Keratinocyte (primary cell): ENCODE measurements around the gene MRM2.

Experiments used
- EZH2 ChIP-seq: IDR thresholded peaks from one replicate; pipeline ENCODE4 v1.6.1; 2012; ENCODE audit warnings: inconsistent platforms, mild to moderate bottlenecking, low read length, moderate library complexity
- TF ChIP-seq, protein P1 (sequence below), 3 experiments: IDR thresholded peaks in 1 of 3; conservative IDR thresholded peaks in 1 of 3; optimal IDR thresholded peaks in 1 of 3; 2 replicates in 2 of 3; 3 replicates in 1 of 3; pipeline versions ENCODE3 to v1.5.1; 2011; ENCODE audit warnings: low read length in 3 of 3, mild to moderate bottlenecking in 3 of 3, moderate library complexity in 2 of 3, control low read depth in 1 of 3, inconsistent platforms in 1 of 3; ENCODE audit not compliant: insufficient read depth in 2 of 3; ENCODE audit errors: extremely low read depth in 1 of 3

DNA sequence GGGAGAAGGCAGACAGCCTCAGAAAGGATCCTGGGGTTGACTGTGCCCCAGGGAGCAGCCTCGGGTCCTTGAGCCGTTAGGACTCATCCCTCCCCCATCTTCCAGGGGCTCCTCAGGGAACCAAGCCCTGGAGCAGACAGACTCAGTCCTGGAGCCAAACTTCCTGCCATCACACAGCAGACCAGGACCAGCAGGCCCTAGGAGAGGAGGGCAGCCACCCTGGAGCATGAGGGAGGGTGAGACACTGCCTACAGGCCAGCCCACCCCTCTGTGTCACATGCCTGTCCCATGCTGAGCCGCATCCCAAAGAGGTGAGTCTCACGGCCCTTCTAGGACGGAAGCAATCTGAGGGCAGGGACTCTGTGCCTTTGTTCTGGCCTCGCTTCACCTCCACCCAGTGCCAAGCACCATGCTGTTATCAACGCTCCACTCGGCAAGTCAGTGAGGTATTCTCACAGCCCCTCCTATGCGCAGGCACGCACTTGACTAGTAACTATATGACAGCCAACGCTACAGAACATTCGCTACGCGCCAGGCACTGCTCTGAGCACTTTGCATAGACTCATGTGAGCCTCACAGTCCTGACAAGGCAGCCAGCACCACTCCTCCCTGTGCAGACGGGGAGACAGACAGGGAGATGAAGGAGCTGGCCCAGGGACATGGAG lies 28.3 kb downstream of the MRM2 start:
- TF ChIP-seq, protein P1, sequence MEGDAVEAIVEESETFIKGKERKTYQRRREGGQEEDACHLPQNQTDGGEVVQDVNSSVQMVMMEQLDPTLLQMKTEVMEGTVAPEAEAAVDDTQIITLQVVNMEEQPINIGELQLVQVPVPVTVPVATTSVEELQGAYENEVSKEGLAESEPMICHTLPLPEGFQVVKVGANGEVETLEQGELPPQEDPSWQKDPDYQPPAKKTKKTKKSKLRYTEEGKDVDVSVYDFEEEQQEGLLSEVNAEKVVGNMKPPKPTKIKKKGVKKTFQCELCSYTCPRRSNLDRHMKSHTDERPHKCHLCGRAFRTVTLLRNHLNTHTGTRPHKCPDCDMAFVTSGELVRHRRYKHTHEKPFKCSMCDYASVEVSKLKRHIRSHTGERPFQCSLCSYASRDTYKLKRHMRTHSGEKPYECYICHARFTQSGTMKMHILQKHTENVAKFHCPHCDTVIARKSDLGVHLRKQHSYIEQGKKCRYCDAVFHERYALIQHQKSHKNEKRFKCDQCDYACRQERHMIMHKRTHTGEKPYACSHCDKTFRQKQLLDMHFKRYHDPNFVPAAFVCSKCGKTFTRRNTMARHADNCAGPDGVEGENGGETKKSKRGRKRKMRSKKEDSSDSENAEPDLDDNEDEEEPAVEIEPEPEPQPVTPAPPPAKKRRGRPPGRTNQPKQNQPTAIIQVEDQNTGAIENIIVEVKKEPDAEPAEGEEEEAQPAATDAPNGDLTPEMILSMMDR (optimal IDR thresholded peaks at IDR 0.05 in 1 of 3, IDR thresholded peaks at IDR 0.05 in 1 of 3, conservative IDR thresholded peaks at IDR 0.05 in 1 of 3; ENCODE audit: extremely low read depth in 1 of 3, insufficient read depth in 2 of 3, low read length in 3 of 3): no peak
- no peak for TF ChIP-seq EZH2
